Activated naive CD4-positive, alpha-beta T cell treated with anti-CD3 and anti-CD28 coated beads, Interleukin-2, amount 50 U/mL, for 24 hours (primary cell): ENCODE measurements around the gene CC2D2A.
A peak's percentile ranks its signal among the peaks of the same experiment; 100 is the strongest.

Experiments
- H3K27ac Mint-ChIP-seq: one replicate; pipeline ENCODE4 v1.8.0; 2021; ENCODE audit warnings: mild to moderate bottlenecking, mixed read lengths
- H3K27me3 Mint-ChIP-seq: one replicate; pipeline ENCODE4 v1.8.0; 2021; ENCODE audit warnings: mixed read lengths
- H3K36me3 Mint-ChIP-seq: one replicate; pipeline ENCODE4 v1.8.0; 2021; ENCODE audit warnings: mixed read lengths
- H3K4me1 Mint-ChIP-seq: one replicate; pipeline ENCODE4 v1.8.0; 2021; ENCODE audit warnings: mixed read lengths
- H3K4me3 Mint-ChIP-seq: one replicate; pipeline ENCODE4 v1.8.0; 2021; ENCODE audit warnings: mild to moderate bottlenecking, mixed read lengths
- H3K9me3 Mint-ChIP-seq: one replicate; pipeline ENCODE4 v1.8.0; 2021; ENCODE audit warnings: mixed read lengths

CC2D2A gene

GRCh38 chr4:15526924-15527592 lies 57.4 kb downstream of the CC2D2A start:
- Mint-ChIP-seq H3K4me3 (no peak overlapping the region), H3K27ac (no peak overlapping the region), H3K9me3 (no peaks in the 10 kb centered on the region), H3K4me1 (no peaks in the 10 kb centered on the region), H3K27me3 (no peaks in the 10 kb centered on the region), H3K36me3 (peaks cover 7% of the 10 kb centered on the region)

DNA sequence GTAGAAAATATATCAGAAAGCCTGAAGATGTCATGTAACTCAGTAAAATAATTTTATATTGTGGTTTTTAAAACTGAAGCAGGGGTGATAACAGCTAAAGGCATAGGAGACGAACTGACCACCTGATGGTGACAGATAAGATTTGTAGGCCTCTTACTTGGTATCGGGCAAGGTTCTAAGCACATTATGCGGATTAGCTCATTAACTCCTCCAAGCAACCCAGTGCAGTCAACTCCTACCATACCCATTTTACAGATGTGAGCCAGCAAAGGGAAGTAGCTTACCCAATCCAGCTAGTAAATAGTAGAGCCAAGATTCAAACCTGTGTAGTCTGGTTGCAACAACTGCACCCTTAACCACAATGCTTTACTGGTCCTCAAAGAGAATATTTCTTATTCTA lies 62.1 kb downstream of the CC2D2A start:
- H3K27me3 Mint-ChIP-seq: no peaks in the 10 kb centered on the region
- H3K27ac Mint-ChIP-seq: no peak overlapping the region
- H3K4me3 Mint-ChIP-seq: no peak overlapping the region
- no peaks in the 10 kb centered on the region for H3K9me3 Mint-ChIP-seq
- H3K4me1 Mint-ChIP-seq: no peaks in the 10 kb centered on the region
- peaks cover 6% of the 10 kb centered on the region for H3K36me3 Mint-ChIP-seq

DNA sequence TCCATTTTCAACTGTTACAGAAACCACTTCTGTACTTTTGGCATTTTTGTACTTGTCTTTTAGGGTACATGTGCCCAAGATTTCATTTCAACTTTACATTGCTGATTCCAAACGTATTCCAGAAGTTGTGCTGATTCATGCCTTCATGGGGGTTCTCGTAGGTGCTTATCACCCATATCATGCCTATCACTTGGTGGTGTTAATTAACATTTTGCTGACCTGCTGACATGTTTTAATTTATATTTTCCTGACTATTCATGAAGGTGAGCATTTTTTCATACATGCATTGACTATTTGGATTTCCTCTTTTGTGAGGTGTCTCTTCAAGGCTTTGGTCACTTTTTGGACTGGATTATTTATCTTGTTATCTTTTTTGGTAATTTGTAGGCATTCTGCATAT lies 64.1 kb downstream of the CC2D2A start:
- Mint-ChIP-seq H3K27ac (no peak overlapping the region), H3K36me3 (peaks cover 7% of the 10 kb centered on the region), H3K27me3 (no peaks in the 10 kb centered on the region), H3K4me3 (no peak overlapping the region), H3K4me1 (no peaks in the 10 kb centered on the region), H3K9me3 (no peaks in the 10 kb centered on the region)

- Mint-ChIP-seq H3K36me3 (peaks cover 7% of the 10 kb centered on the region), H3K27me3 (no peaks in the 10 kb centered on the region), H3K4me1 (no peaks in the 10 kb centered on the region), H3K4me3 (no peak overlapping the region), H3K9me3 (no peaks in the 10 kb centered on the region), H3K27ac (no peak overlapping the region)
These were observed 65.9 kb downstream of the CC2D2A start for GRCh38 chr4:15535599-15535998.

- no peaks in the 10 kb centered on the region for H3K4me1 Mint-ChIP-seq
- no peak overlapping the region for H3K4me3 Mint-ChIP-seq
- H3K9me3 Mint-ChIP-seq: no peaks in the 10 kb centered on the region
- no peak overlapping the region for H3K27ac Mint-ChIP-seq
- H3K27me3 Mint-ChIP-seq: no peaks in the 10 kb centered on the region
- H3K36me3 Mint-ChIP-seq: peaks cover 4% of the 10 kb centered on the region
These were observed 67.1 kb downstream of the CC2D2A start for GRCh38 chr4:15536552-15537499.

DNA sequence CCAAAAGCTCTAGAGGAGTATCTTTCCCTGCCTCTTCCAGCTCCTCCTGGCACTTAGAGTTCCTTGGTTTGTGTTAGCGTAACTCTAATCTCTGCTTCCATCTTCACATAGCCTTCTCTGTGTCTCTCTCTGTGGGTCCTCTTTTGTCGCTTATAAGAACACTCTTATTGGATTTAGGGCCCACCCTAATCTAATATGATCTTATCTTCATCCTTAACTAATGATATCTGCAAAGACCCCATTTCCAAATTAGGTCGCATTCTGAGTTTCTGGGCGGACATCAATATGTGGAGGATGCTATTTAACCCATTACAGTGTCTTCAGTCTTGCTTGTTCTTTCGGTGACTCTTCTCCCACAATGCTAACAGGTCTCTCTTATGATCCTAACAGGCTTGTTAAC lies 72.3 kb downstream of the CC2D2A start:
- Mint-ChIP-seq H3K4me3 (no peak overlapping the region), H3K27ac (no peak overlapping the region), H3K36me3 (peaks cover 7% of the 10 kb centered on the region), H3K9me3 (no peaks in the 10 kb centered on the region), H3K27me3 (no peaks in the 10 kb centered on the region), H3K4me1 (peaks cover 4% of the 10 kb centered on the region)

GRCh38 chr4:15542760-15543159 lies 73.1 kb downstream of the CC2D2A start:
- Mint-ChIP-seq H3K4me3 (no peak overlapping the region), H3K27ac (no peak overlapping the region), H3K36me3 (peaks cover 6% of the 10 kb centered on the region), H3K9me3 (no peaks in the 10 kb centered on the region), H3K27me3 (no peaks in the 10 kb centered on the region), H3K4me1 (peaks cover 10% of the 10 kb centered on the region)

DNA sequence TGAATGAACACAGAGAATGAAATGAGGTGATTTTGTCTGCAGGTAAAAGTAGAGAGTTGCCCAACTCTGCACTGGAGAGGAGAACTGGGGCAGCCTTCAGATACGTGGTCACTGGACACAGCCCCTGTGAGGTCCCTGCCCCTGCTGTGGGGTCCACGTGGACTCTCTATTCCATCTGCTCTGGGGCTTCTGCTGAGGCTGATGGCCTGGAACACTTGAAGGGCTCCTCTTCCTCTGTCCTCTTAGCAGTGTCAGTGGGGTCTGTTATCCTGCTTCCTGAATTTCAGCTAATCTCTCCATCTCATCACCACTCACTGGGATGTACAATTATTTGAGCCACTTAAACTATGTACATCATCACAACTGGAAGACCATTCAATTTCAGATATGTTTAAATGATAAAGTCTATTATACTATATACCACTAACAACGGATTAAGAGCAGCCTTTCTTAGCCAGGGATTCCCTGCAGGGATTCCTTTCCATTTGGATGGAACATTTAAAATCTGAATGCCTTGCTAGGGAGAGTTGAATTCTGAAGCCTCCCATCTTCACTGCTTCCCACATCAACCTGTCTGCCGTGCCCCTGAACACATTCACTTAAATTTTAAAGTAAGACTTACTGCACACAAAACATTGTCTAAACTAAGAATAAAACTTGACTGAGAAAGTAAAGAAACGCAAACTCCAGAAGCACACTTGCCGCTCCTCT lies 74.0 kb downstream of the CC2D2A start:
- Mint-ChIP-seq H3K27ac (no peak overlapping the region), H3K9me3 (no peaks in the 10 kb centered on the region), H3K4me3 (no peak overlapping the region), H3K4me1 (peaks cover 15% of the 10 kb centered on the region), H3K36me3 (peaks cover 6% of the 10 kb centered on the region), H3K27me3 (no peaks in the 10 kb centered on the region)

GRCh38 chr4:15544248-15544729 lies 74.6 kb downstream of the CC2D2A start:
- Mint-ChIP-seq H3K4me3 (no peak overlapping the region), H3K27ac (no peak overlapping the region), H3K27me3 (no peaks in the 10 kb centered on the region)

DNA sequence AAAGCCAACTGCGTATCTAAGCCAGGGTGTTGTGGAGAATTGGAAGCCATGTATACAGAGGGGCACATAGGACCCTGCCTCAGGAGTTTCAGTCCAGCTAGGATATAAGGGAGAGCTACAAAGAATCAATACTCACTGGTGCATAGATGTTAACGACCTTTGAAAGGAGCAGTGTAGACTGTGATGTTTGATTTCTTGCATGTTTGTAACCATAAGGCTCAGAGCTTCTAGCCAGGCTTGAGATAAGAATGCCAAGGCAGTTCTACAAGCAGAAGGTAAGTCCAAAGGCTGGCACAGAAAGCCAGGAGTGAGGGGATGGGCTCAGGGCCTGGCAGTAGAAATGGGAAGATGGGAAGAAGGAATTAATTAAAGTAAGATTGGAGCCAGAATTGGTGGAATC lies 75.7 kb downstream of the CC2D2A start:
- H3K36me3 Mint-ChIP-seq: peaks cover 6% of the 10 kb centered on the region

More at GRCh38 chr4:15544248-15544729, 74.6 kb downstream of the CC2D2A start:
- peaks cover 6% of the 10 kb centered on the region for H3K36me3 Mint-ChIP-seq
- H3K4me1 Mint-ChIP-seq: peaks cover 15% of the 10 kb centered on the region
- H3K9me3 Mint-ChIP-seq: no peaks in the 10 kb centered on the region

GRCh38 chr4:15547392-15547791 lies 77.7 kb downstream of the CC2D2A start:
- Mint-ChIP-seq H3K4me3 (peak overlapping the region; percentile 6), H3K9me3 (no peaks in the 10 kb centered on the region), H3K27ac (no peak overlapping the region), H3K27me3 (no peaks in the 10 kb centered on the region), H3K4me1 (peaks cover 15% of the 10 kb centered on the region), H3K36me3 (peaks cover 6% of the 10 kb centered on the region)

More for the DNA sequence above, 75.7 kb downstream of the CC2D2A start:
- no peak overlapping the region for H3K4me3 Mint-ChIP-seq
- no peaks in the 10 kb centered on the region for H3K9me3 Mint-ChIP-seq
- peaks cover 15% of the 10 kb centered on the region for H3K4me1 Mint-ChIP-seq
- no peaks in the 10 kb centered on the region for H3K27me3 Mint-ChIP-seq
- no peak overlapping the region for H3K27ac Mint-ChIP-seq

GRCh38 chr4:15550491-15550890 lies 80.8 kb downstream of the CC2D2A start:
- Mint-ChIP-seq H3K27ac (no peak overlapping the region), H3K4me1 (peaks cover 15% of the 10 kb centered on the region), H3K9me3 (no peaks in the 10 kb centered on the region), H3K36me3 (peaks cover 3% of the 10 kb centered on the region), H3K27me3 (no peaks in the 10 kb centered on the region), H3K4me3 (no peak overlapping the region)

DNA sequence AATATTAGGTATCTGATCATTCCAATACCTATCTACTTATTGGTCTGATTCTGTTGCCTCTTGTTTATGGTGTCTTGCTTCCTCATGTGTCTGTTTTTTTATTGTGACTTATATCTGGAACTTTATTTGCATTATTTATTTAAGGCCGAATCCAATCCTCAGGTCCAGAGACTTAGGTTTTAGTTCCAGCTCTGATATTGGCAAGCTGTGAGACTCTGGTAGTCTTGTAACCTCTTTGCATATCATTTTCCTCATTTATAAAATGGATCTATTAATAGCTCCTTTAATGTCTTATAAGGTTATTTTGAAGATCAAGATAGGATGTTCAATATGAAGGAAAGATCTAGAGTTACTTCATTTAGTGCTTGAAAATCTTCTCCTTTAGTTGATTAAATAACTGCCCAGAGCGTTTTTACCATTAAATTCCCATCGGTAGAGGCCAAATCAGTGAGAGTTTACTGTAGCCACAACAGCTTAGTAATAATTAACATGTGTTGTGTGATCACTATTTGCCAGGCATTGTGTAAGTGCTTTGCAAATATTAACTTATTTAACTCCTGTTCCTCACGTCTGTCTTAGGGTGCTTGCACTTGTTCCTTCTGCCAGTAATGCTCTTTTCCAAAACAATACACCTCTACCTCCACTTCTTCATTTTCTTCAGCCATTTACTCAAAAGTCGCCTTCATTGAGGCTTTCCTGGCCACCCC lies 82.2 kb downstream of the CC2D2A start:
- H3K4me1 Mint-ChIP-seq: peaks cover 11% of the 10 kb centered on the region
- no peak overlapping the region for H3K4me3 Mint-ChIP-seq
- no peaks in the 10 kb centered on the region for H3K9me3 Mint-ChIP-seq
- H3K36me3 Mint-ChIP-seq: no peaks in the 10 kb centered on the region
- H3K27me3 Mint-ChIP-seq: no peaks in the 10 kb centered on the region
- H3K27ac Mint-ChIP-seq: no peak overlapping the region

- Mint-ChIP-seq H3K27me3 (no peaks in the 10 kb centered on the region), H3K9me3 (no peaks in the 10 kb centered on the region), H3K4me3 (no peak overlapping the region), H3K27ac (no peak overlapping the region), H3K36me3 (no peaks in the 10 kb centered on the region), H3K4me1 (peaks cover 5% of the 10 kb centered on the region)
These were observed 83.1 kb downstream of the CC2D2A start for GRCh38 chr4:15552557-15553362.
